ENCODE data around the gene TBX3.

Gene TBX3

GRCh38 chr12:114676142-114676741 is 7.7 kb downstream of the TBX3 start:
- Histone ChIP-seq H3K4me3 (ENCODE audit: insufficient read depth, low read depth, low read length, poor library complexity, severe bottlenecking) (no peak overlapping the region), H3K27me3 (replicated peaks; ENCODE audit: control insufficient read depth, insufficient read depth, low read length, poor library complexity, severe bottlenecking) (peaks cover 8% of the 10 kb centered on the region), H3K4me1 (ENCODE audit: control insufficient read depth, insufficient read depth, low read length, poor library complexity, severe bottlenecking) (no peaks in the 10 kb centered on the region), H3K36me3 (ENCODE audit: control insufficient read depth, insufficient read depth, low read length) (no peaks in the 10 kb centered on the region), H3K27ac (ENCODE audit: insufficient read depth, low read length, poor library complexity, severe bottlenecking) (no peak overlapping the region), H3K9me3 (ENCODE audit: control insufficient read depth, low read length) (no peaks in the 10 kb centered on the region)
- no peak for DNase-seq

GRCh38 chr12:114674251-114675047 is 9.5 kb downstream of the TBX3 start:
- Histone ChIP-seq H3K4me3 (ENCODE audit: insufficient read depth, low read depth, low read length, poor library complexity, severe bottlenecking) (no peak overlapping the region), H3K9me3 (ENCODE audit: control insufficient read depth, low read length) (no peaks in the 10 kb centered on the region), H3K27ac (ENCODE audit: insufficient read depth, low read length, poor library complexity, severe bottlenecking) (no peak overlapping the region), H3K27me3 (replicated peaks; ENCODE audit: control insufficient read depth, insufficient read depth, low read length, poor library complexity, severe bottlenecking) (peaks cover 11% of the 10 kb centered on the region), H3K36me3 (ENCODE audit: control insufficient read depth, insufficient read depth, low read length) (no peaks in the 10 kb centered on the region), H3K4me1 (ENCODE audit: control insufficient read depth, insufficient read depth, low read length, poor library complexity, severe bottlenecking) (no peaks in the 10 kb centered on the region)
- no peak for DNase-seq

- H3K36me3 ChIP-seq (ENCODE audit: control insufficient read depth, insufficient read depth, low read length): no peaks in the 10 kb centered on the region
- no peak overlapping the region for H3K4me3 ChIP-seq (ENCODE audit: insufficient read depth, low read depth, low read length, poor library complexity, severe bottlenecking)
- no peak for DNase-seq
- peaks cover 14% of the 10 kb centered on the region for H3K27me3 ChIP-seq (replicated peaks; ENCODE audit: control insufficient read depth, insufficient read depth, low read length, poor library complexity, severe bottlenecking)
- H3K9me3 ChIP-seq (ENCODE audit: control insufficient read depth, low read length): no peaks in the 10 kb centered on the region
- H3K27ac ChIP-seq (ENCODE audit: insufficient read depth, low read length, poor library complexity, severe bottlenecking): no peak overlapping the region
- no peaks in the 10 kb centered on the region for H3K4me1 ChIP-seq (ENCODE audit: control insufficient read depth, insufficient read depth, low read length, poor library complexity, severe bottlenecking)
Observed at GRCh38 chr12:114673901-114674250, 10.1 kb downstream of the TBX3 start.

- no peak for DNase-seq
- no peaks in the 10 kb centered on the region for H3K36me3 ChIP-seq (ENCODE audit: control insufficient read depth, insufficient read depth, low read length)
- H3K4me3 ChIP-seq (ENCODE audit: insufficient read depth, low read depth, low read length, poor library complexity, severe bottlenecking): no peak overlapping the region
- no peak overlapping the region for H3K27ac ChIP-seq (ENCODE audit: insufficient read depth, low read length, poor library complexity, severe bottlenecking)
- peaks cover 14% of the 10 kb centered on the region for H3K27me3 ChIP-seq (replicated peaks; ENCODE audit: control insufficient read depth, insufficient read depth, low read length, poor library complexity, severe bottlenecking)
- no peaks in the 10 kb centered on the region for H3K9me3 ChIP-seq (ENCODE audit: control insufficient read depth, low read length)
- H3K4me1 ChIP-seq (ENCODE audit: control insufficient read depth, insufficient read depth, low read length, poor library complexity, severe bottlenecking): no peaks in the 10 kb centered on the region
Observed at GRCh38 chr12:114673169-114673833, 10.7 kb downstream of the TBX3 start.

- DNase-seq: no peak
- Histone ChIP-seq H3K4me1 (ENCODE audit: control insufficient read depth, insufficient read depth, low read length, poor library complexity, severe bottlenecking) (no peaks in the 10 kb centered on the region), H3K36me3 (ENCODE audit: control insufficient read depth, insufficient read depth, low read length) (no peaks in the 10 kb centered on the region), H3K9me3 (ENCODE audit: control insufficient read depth, low read length) (no peaks in the 10 kb centered on the region), H3K27ac (ENCODE audit: insufficient read depth, low read length, poor library complexity, severe bottlenecking) (no peak overlapping the region), H3K4me3 (ENCODE audit: insufficient read depth, low read depth, low read length, poor library complexity, severe bottlenecking) (no peak overlapping the region), H3K27me3 (replicated peaks; ENCODE audit: control insufficient read depth, insufficient read depth, low read length, poor library complexity, severe bottlenecking) (peaks cover 14% of the 10 kb centered on the region)
Observed at GRCh38 chr12:114672817-114673168, 11.2 kb downstream of the TBX3 start.

GRCh38 chr12:114671443-114672411 is 12.2 kb downstream of the TBX3 start:
- no peak overlapping the region for H3K27ac ChIP-seq (ENCODE audit: insufficient read depth, low read length, poor library complexity, severe bottlenecking)
- peaks cover 14% of the 10 kb centered on the region for H3K27me3 ChIP-seq (replicated peaks; ENCODE audit: control insufficient read depth, insufficient read depth, low read length, poor library complexity, severe bottlenecking)

GRCh38 chr12:114671066-114671442 is 12.9 kb downstream of the TBX3 start:
- no peak for DNase-seq
- Histone ChIP-seq H3K9me3 (ENCODE audit: control insufficient read depth, low read length) (no peaks in the 10 kb centered on the region), H3K27ac (ENCODE audit: insufficient read depth, low read length, poor library complexity, severe bottlenecking) (no peak overlapping the region), H3K36me3 (ENCODE audit: control insufficient read depth, insufficient read depth, low read length) (no peaks in the 10 kb centered on the region), H3K27me3 (replicated peaks; ENCODE audit: control insufficient read depth, insufficient read depth, low read length, poor library complexity, severe bottlenecking) (peaks cover 12% of the 10 kb centered on the region), H3K4me1 (ENCODE audit: control insufficient read depth, insufficient read depth, low read length, poor library complexity, severe bottlenecking) (no peaks in the 10 kb centered on the region), H3K4me3 (ENCODE audit: insufficient read depth, low read depth, low read length, poor library complexity, severe bottlenecking) (no peak overlapping the region)

More at GRCh38 chr12:114671443-114672411, 12.2 kb downstream of the TBX3 start:
- no peaks in the 10 kb centered on the region for H3K36me3 ChIP-seq (ENCODE audit: control insufficient read depth, insufficient read depth, low read length)
- H3K9me3 ChIP-seq (ENCODE audit: control insufficient read depth, low read length): no peaks in the 10 kb centered on the region
- no peak for DNase-seq
- no peaks in the 10 kb centered on the region for H3K4me1 ChIP-seq (ENCODE audit: control insufficient read depth, insufficient read depth, low read length, poor library complexity, severe bottlenecking)
- no peak overlapping the region for H3K4me3 ChIP-seq (ENCODE audit: insufficient read depth, low read depth, low read length, poor library complexity, severe bottlenecking)

- Histone ChIP-seq H3K9me3 (ENCODE audit: control insufficient read depth, low read length) (no peaks in the 10 kb centered on the region), H3K36me3 (ENCODE audit: control insufficient read depth, insufficient read depth, low read length) (no peaks in the 10 kb centered on the region), H3K27ac (ENCODE audit: insufficient read depth, low read length, poor library complexity, severe bottlenecking) (no peak overlapping the region), H3K4me3 (ENCODE audit: insufficient read depth, low read depth, low read length, poor library complexity, severe bottlenecking) (no peak overlapping the region), H3K4me1 (ENCODE audit: control insufficient read depth, insufficient read depth, low read length, poor library complexity, severe bottlenecking) (no peaks in the 10 kb centered on the region), H3K27me3 (replicated peaks; ENCODE audit: control insufficient read depth, insufficient read depth, low read length, poor library complexity, severe bottlenecking) (peaks cover 12% of the 10 kb centered on the region)
- no peak for DNase-seq
Observed at GRCh38 chr12:114670291-114670980, 13.5 kb downstream of the TBX3 start.

Data from effector memory CD4-positive, alpha-beta T cell (primary cell).